GM21528 (cell line): ENCODE data around the gene C11orf65.
"Not testable (repeated sequence)": the region's sequence is repeated elsewhere in the genome, so short reads cannot be mapped to it uniquely, and the experiment has no call there.

Source experiments
- ATAC-seq: cut with Tn5 transposase; IDR thresholded peaks from one replicate; pipeline ENCODE4 v1.9.1; 2021; ENCODE audit warnings: mild to moderate bottlenecking, moderate library complexity; ENCODE audit not compliant: unreplicated experiment, low FRiP score

The C11orf65 gene

GRCh38 chr11:108474664-108475463 lies 7.5 kb upstream of the C11orf65 start:
- no peak for ATAC-seq

- ATAC-seq, result no peak
These were observed 5.4 kb upstream of the C11orf65 start for GRCh38 chr11:108472681-108473080.

- no peak for ATAC-seq
These were observed 1.1 kb upstream of the C11orf65 start for GRCh38 chr11:108468478-108468864.

GRCh38 chr11:108466405-108466804 lies 924 bp downstream of the C11orf65 start:
- ATAC-seq, result no peak

- no peak for ATAC-seq
These were observed 14.0 kb downstream of the C11orf65 start for GRCh38 chr11:108453207-108453835.

- ATAC-seq, result not testable (repeated sequence)
These were observed 25.9 kb downstream of the C11orf65 start for GRCh38 chr11:108441445-108441844.

- no peak for ATAC-seq
These were observed 30.7 kb downstream of the C11orf65 start for GRCh38 chr11:108436594-108436993.

GRCh38 chr11:108435066-108435465 lies 32.3 kb downstream of the C11orf65 start:
- ATAC-seq, result no peak

- no peak for ATAC-seq
These were observed 34.5 kb downstream of the C11orf65 start for GRCh38 chr11:108432783-108433182.

GRCh38 chr11:108431997-108432396 lies 35.3 kb downstream of the C11orf65 start:
- ATAC-seq, result no peak

GRCh38 chr11:108431370-108431769 lies 36.0 kb downstream of the C11orf65 start:
- ATAC-seq, result no peak

GRCh38 chr11:108417551-108417950 lies 49.8 kb downstream of the C11orf65 start:
- not testable (repeated sequence) for ATAC-seq

GRCh38 chr11:108414958-108415357 lies 52.4 kb downstream of the C11orf65 start:
- no peak for ATAC-seq

GRCh38 chr11:108405706-108406105 lies 61.6 kb downstream of the C11orf65 start:
- ATAC-seq, result no peak

- ATAC-seq, result no peak
These were observed 64.3 kb downstream of the C11orf65 start for GRCh38 chr11:108403052-108403451.

- ATAC-seq, result no peak
These were observed 65.1 kb downstream of the C11orf65 start for GRCh38 chr11:108402241-108402640.

- ATAC-seq, result no peak
These were observed 68.9 kb downstream of the C11orf65 start for GRCh38 chr11:108398439-108398838.

- ATAC-seq, result not testable (repeated sequence)
These were observed 70.7 kb downstream of the C11orf65 start for GRCh38 chr11:108396672-108397071.

- ATAC-seq, result no peak
These were observed 72.5 kb downstream of the C11orf65 start for GRCh38 chr11:108394744-108395284.

- ATAC-seq, result no peak
These were observed 74.3 kb downstream of the C11orf65 start for GRCh38 chr11:108393046-108393445.

- ATAC-seq, result no peak
These were observed 75.0 kb downstream of the C11orf65 start for GRCh38 chr11:108392353-108392752.

GRCh38 chr11:108388576-108388975 lies 78.8 kb downstream of the C11orf65 start:
- no peak for ATAC-seq
